NB4 (cell line): ENCODE measurements around the gene CCDC85C.

Experiments
- TF ChIP-seq, protein P1 (sequence below): IDR thresholded peaks from 2 replicates; pipeline ENCODE4 v1.6.1; 2011; ENCODE audit warnings: low read depth, low read length
- TF ChIP-seq, protein P2 (sequence below): IDR thresholded peaks from one replicate; pipeline ENCODE4 v1.5.1; 2012; ENCODE audit warnings: low read depth, low read length

DNA sequence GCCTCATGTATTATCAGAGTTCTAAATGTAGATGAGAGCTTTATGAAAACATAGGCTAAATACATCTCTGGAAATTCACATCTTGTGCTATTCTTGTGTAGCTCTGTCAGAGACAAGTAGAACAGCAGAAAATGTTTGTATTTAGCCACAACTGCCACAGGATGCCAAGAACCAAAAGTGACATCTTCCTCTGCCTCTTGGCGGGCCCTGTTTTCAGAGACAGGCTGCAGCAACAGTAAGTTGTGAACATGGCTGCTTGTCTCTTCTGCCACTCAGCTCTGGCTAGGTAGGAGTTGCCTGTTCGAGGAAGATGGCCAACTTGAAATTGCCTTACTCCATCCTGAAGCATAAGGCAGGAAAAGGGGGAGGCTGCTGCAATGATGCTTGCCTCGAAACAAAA is 153.7 kb downstream of the CCDC85C start:
- TF ChIP-seq, protein P1, sequence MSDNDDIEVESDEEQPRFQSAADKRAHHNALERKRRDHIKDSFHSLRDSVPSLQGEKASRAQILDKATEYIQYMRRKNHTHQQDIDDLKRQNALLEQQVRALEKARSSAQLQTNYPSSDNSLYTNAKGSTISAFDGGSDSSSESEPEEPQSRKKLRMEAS: no peak
- TF ChIP-seq, protein P2, sequence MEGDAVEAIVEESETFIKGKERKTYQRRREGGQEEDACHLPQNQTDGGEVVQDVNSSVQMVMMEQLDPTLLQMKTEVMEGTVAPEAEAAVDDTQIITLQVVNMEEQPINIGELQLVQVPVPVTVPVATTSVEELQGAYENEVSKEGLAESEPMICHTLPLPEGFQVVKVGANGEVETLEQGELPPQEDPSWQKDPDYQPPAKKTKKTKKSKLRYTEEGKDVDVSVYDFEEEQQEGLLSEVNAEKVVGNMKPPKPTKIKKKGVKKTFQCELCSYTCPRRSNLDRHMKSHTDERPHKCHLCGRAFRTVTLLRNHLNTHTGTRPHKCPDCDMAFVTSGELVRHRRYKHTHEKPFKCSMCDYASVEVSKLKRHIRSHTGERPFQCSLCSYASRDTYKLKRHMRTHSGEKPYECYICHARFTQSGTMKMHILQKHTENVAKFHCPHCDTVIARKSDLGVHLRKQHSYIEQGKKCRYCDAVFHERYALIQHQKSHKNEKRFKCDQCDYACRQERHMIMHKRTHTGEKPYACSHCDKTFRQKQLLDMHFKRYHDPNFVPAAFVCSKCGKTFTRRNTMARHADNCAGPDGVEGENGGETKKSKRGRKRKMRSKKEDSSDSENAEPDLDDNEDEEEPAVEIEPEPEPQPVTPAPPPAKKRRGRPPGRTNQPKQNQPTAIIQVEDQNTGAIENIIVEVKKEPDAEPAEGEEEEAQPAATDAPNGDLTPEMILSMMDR: no peak
